HG03039 (cell line): ENCODE measurements around the gene TTN.
"Not testable (repeated sequence)": the region's sequence is repeated elsewhere in the genome, so short reads cannot be mapped to it uniquely, and the experiment has no call there.

Source experiments
- ATAC-seq: cut with Tn5 transposase; IDR thresholded peaks from one replicate; pipeline ENCODE4 v1.9.1; 2021; ENCODE audit warnings: mild to moderate bottlenecking, moderate library complexity; ENCODE audit not compliant: unreplicated experiment

The TTN gene

DNA sequence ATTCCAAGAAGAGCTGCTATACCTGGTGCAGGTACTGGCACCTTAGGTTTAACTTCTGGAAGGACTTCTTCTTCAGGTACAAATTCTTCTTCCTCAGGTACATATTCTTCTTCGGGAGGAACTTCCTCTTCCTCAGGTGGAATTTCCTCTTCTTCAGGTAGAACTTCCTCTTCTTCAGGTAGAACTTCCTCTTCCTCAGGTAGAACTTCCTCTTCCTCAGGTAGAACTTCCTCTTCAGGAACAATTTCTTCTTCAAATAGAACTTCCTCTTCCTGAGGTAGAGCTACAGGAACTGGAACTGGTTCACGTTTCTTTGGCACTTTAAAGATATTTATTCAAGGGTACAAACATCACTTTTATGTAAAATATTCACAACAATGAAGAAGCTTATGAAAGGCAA lies 129.6 kb downstream of the TTN start:
- ATAC-seq: no peak

GRCh38 chr2:178676046-178676445 lies 131.2 kb downstream of the TTN start:
- no peak for ATAC-seq

DNA sequence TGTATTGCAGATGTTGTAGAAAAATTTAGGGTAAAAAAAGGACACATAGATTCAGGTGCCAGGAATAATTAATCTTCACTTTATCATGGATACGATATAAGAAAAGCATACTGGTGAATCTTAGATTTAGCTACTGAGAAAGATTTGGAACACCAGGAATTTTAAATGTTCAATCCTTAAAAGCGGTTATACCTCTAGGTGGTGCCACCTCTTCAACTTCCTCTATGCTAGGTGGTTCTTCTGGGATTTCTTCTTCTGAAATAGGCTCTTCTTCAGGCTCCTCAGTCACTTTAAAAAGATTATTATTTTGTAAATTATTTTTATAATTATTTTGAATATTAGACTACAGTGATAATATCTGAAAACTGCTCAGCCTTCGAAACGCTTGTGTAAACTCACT lies 133.1 kb downstream of the TTN start:
- ATAC-seq: no peak

GRCh38 chr2:178666458-178666857 lies 140.8 kb downstream of the TTN start:
- ATAC-seq: no peak

GRCh38 chr2:178658480-178658879 lies 148.7 kb downstream of the TTN start:
- not testable (repeated sequence) for ATAC-seq

- no peak for ATAC-seq
Observed at GRCh38 chr2:178650554-178650953, 156.7 kb downstream of the TTN start.

- no peak for ATAC-seq
Observed at GRCh38 chr2:178644919-178645318, 162.3 kb downstream of the TTN start.

- no peak for ATAC-seq
Observed at GRCh38 chr2:178641498-178641897, 165.7 kb downstream of the TTN start.

DNA sequence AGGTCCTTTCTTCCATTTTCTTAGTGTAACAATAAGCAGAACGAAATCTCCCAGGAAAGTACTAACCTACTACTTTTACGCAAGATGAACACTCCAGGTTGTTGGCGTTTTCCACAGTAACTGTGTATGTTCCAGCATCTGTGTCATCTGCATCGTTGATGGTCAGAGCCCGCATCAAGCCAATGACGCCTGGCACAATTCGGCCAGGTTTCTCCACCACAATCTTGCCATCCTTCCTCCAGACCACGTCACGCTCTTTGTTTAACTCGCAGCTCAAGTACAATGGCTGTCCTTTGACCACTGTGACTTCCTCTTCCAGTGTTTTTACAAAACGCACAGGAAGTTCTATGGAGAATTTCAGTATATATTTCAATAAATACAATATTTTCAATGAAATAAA lies 171.3 kb downstream of the TTN start:
- no peak for ATAC-seq

GRCh38 chr2:178632729-178633128 lies 174.5 kb downstream of the TTN start:
- no peak for ATAC-seq

- no peak for ATAC-seq
Observed at GRCh38 chr2:178630581-178630980, 176.6 kb downstream of the TTN start.

- ATAC-seq: no peak
Observed at GRCh38 chr2:178629463-178629862, 177.8 kb downstream of the TTN start.

DNA sequence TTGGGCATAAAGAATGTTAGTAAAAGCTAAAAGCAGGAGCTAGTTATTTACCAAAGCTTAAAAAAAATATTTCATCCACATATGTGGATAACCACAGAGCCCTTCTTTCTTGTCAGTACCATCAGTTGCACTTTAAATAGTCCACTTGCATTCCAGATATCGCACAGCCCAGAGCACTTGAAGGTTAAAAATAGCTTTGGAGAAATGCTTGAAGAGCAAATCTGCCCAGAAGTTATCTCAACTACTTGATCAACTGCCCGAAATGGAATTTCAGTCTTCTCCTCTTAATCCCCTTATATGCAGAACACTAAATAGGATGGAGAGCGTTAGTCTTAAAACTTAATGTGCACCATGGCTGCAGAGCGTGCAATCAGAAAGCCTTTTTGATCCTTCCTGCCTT lies 178.6 kb downstream of the TTN start:
- ATAC-seq: no peak

- no peak for ATAC-seq
Observed at GRCh38 chr2:178627401-178627800, 179.8 kb downstream of the TTN start.

DNA sequence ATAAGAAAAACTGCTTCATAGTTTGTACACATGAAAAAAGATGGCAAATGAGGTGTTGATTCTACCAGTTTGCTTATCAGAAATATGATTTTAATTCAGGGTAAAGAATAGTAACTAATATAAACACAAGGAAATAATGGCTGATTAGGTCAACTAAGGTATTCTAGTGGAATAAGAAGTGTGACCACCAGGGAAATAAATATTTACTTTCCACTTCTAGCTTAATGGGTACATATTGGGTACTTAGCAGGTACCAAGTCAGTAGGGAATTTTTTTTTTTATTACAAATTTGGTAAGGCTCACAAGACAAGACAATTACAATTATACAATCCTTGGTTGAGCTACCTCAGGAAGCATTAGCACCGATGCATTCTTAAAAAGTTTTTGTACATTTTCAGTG lies 191.3 kb downstream of the TTN start:
- ATAC-seq: no peak

- ATAC-seq: no peak
Observed at GRCh38 chr2:178602901-178603300, 204.3 kb downstream of the TTN start.

- ATAC-seq: no peak
Observed at GRCh38 chr2:178592655-178593054, 214.6 kb downstream of the TTN start.

DNA sequence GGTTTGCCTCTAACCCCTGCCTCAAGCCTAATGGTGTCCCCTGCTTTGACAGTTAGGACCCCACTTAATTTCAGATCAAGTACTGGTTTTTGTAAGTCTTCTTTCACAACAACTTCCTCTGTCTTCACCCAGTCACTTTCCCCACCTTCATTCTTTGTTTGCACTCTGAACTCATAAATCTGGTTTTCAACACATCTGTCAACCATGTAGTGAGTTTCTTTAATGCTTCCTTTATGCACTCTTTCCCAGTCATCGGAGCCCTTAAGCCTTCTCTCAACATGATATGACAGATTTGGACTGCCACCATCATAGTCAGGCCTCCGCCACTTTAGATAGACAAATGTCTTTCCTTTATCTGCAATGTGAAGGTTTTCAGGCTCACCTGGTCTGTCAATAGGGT lies 217.9 kb downstream of the TTN start:
- ATAC-seq: no peak

DNA sequence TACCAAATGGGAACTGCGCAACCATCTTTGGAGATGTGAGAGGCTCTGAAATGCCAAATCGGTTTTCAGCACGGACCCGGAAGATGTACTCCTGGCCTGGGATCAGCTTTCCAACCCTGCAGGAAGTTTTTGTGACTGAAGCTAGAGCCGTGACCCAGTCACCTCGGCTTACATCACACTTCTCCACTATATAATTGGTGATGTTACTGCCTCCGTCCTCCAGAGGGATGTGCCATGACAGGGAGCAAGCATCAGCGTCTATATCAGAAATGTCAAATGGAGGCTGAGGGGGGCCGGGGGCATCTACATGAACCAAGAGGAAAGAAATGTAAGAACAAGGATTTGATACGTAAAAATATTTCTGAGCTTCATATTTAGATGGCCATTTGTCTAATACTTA lies 222.6 kb downstream of the TTN start:
- ATAC-seq: no peak

DNA sequence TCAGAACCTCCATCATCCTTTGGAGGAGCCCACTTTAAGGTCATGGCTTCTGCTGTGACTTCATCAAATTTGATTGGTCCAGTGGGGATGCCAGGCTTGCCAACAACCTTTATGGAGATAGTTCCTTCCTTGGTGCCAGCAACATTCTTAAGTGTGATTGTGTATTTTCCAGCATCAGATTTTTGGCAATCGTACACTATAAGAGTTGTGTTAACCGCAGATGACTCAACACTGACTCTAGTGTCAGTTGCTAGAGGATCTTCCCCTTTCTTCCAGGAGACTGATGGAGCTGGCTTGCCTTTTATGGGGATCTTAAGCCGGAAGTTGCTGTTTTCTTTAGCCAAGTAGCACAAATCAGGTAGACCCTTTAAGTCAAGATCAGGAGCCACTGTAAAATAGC lies 228.2 kb downstream of the TTN start:
- no peak for ATAC-seq

- ATAC-seq: no peak
Observed at GRCh38 chr2:178574789-178575188, 232.4 kb downstream of the TTN start.

DNA sequence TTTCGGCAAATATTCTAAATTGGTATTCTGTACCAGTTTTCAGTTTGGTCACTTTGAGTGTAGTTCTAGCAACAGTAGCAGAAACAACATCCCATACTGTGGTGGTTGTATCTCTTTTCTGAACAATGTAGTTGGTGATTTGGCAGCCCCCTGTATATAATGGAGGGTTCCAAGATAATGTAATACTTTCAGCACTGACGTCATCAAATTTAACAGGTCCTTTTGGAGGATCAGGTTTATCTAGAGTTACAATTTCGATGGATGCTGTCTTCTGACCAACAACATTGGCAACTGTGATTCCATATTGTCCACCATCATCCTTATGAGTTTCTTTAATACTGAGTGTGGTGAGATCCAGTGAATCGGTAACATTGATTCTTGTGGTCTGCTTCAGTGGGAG lies 239.0 kb downstream of the TTN start:
- no peak for ATAC-seq

- no peak for ATAC-seq
Observed at GRCh38 chr2:178553047-178553446, 254.2 kb downstream of the TTN start.

DNA sequence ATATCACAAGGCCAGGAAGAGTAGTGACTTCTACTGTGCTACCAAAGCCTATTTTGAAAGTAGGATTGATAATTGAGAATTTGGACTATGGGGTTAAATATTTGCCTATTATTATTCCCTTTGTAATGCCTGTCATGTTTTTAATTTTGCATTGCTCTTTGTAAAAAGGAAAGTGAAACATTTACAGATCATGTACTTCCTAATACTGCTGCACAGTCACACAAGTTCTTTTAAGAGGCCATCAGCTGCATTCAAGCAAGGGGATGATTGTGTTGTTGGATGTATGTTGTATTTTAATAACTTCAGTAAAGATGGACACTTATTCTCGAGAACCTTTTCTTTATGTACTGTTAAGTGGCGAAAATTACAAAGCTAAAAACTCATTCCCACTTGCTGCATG lies 256.9 kb downstream of the TTN start:
- ATAC-seq: peak; percentile 56
